NCI-H2107 (cell line): ENCODE results near the gene PAXX.
A peak's percentile ranks its signal among the peaks of the same experiment; 100 is the strongest.
"Not testable (repeated sequence)": the region's sequence is repeated elsewhere in the genome, so short reads cannot be mapped to it uniquely, and the experiment has no call there.

Source experiments
- DNase-seq: peaks from one replicate; lab custom pipeline; 2025; lab: John Stamatoyannopoulos, UW

Gene PAXX

GRCh38 chr9:137032858-137033257 lies 40.6 kb downstream of the PAXX start:
- no peak for DNase-seq

- DNase-seq = not testable (repeated sequence)
These were observed 41.3 kb downstream of the PAXX start for GRCh38 chr9:137033481-137033880.

- DNase-seq = no peak
These were observed 42.0 kb downstream of the PAXX start for GRCh38 chr9:137034039-137034708.

- peak; percentile 66 for DNase-seq
These were observed 42.7 kb downstream of the PAXX start for GRCh38 chr9:137034709-137035506.

GRCh38 chr9:137035507-137035834 lies 43.2 kb downstream of the PAXX start:
- DNase-seq = no peak

GRCh38 chr9:137035937-137036336 lies 43.7 kb downstream of the PAXX start:
- DNase-seq = no peak

- no peak for DNase-seq
These were observed 44.8 kb downstream of the PAXX start for GRCh38 chr9:137037035-137037434.

- no peak for DNase-seq
These were observed 45.3 kb downstream of the PAXX start for GRCh38 chr9:137037483-137037882.

GRCh38 chr9:137038916-137039315 lies 46.7 kb downstream of the PAXX start:
- DNase-seq = no peak

- DNase-seq = no peak
These were observed 47.6 kb downstream of the PAXX start for GRCh38 chr9:137039611-137040366.

GRCh38 chr9:137040568-137040967 lies 48.3 kb downstream of the PAXX start:
- no peak for DNase-seq

GRCh38 chr9:137041124-137041523 lies 48.9 kb downstream of the PAXX start:
- DNase-seq = no peak

GRCh38 chr9:137042751-137043727 lies 50.8 kb downstream of the PAXX start:
- no peak for DNase-seq
